Mucosa of descending colon (tissue), 3 donors: ENCODE data around the gene ELL. TPM values are rescaled to one million over a fixed set of nuclear protein-coding genes. Genes with fewer than 3 reads are reported as not detected.

ENCODE experiments used
- ATAC-seq: fragments of 200-7000 bp; cut with Tn5 transposase; one replicate; pipeline ENCODE4 v1.9.1; 2020; ENCODE audit warnings: mild to moderate bottlenecking, moderate library complexity
- DNase-seq, 3 donors: peaks; one replicate each; pipeline ENCODE4 v3.0.0-alpha.2; 2020
- H3K36me3 ChIP-seq: fragments of 200-600 bp; one replicate; pipeline ENCODE4 v1.8.0; 2021; ENCODE audit warnings: low read depth, mild to moderate bottlenecking
- H3K4me1 ChIP-seq: fragments of 200-600 bp; one replicate; pipeline ENCODE4 v1.8.0; 2021; ENCODE audit warnings: low read depth, mild to moderate bottlenecking
- H3K4me3 ChIP-seq: fragments of 200-600 bp; one replicate; pipeline ENCODE4 v1.8.0; 2021; ENCODE audit warnings: mild to moderate bottlenecking
- H3K9me3 ChIP-seq: fragments of 200-600 bp; one replicate; pipeline ENCODE4 v1.8.0; 2021; ENCODE audit warnings: mild to moderate bottlenecking
- CTCF ChIP-seq: fragments of 200-600 bp; IDR thresholded peaks from one replicate; pipeline ENCODE4 v1.8.0; 2022; ENCODE audit warnings: antibody characterized with exemption, mild to moderate bottlenecking
- intact Hi-C, 2 donors: fragments of 100-400 bp; cut with DNase I in 1 of 2; cut with micrococcal nuclease in 1 of 2; formaldehyde crosslinking; loops; one replicate each; pipeline versions ENCODE4 v1.11.0 to v1.11.1; 2022; cut with DNase I, micrococcal nuclease
- total RNA-seq, 3 donors: library from RNA; stranded (reverse); fragmentation: NEBNext Ultra II Directional in 2 of 3; extraction: Animal tissue kit (Norgen Biotek cat#: 25700) in 2 of 3; gene quantifications; one replicate each; pipeline versions ENCODE4 v1.2.1 to v1.2.4, GENCODE V29; 2021 to 2023
- donor health status: DM: no; HTN: no; CAD: no; lungs with moderate emphysema.
- donor health status: DM: no; HTN: no; CAD: no.
- donor health status: DM: no; HTN: yes; CAD: no.

Gene ELL
- total RNA-seq, 3 donors from 2014 or later: 17.8 to 21.6 (median 18.9) TPM

- peaks cover 26% of the 10 kb centered on the region for H3K4me1 ChIP-seq
- no peak for TF ChIP-seq CTCF
- H3K4me3 ChIP-seq: no peak overlapping the region
- peak in 1 of 3 donors; percentile 52 for DNase-seq
- intact Hi-C loops: no loop called here
- H3K36me3 ChIP-seq: no peaks in the 10 kb centered on the region
- H3K9me3 ChIP-seq: no peaks in the 10 kb centered on the region
- no peak for ATAC-seq
Observed at GRCh38 chr19:18434411-18435175, 87.3 kb downstream of the ELL start.

- peaks cover 33% of the 10 kb centered on the region for H3K4me1 ChIP-seq
- intact Hi-C loops: no loop called here
- DNase-seq (peak in 2 of 3 donors; percentile 40 to 64), ATAC-seq (no peak)
- no peak overlapping the region for H3K4me3 ChIP-seq
- H3K36me3 ChIP-seq: no peaks in the 10 kb centered on the region
- TF ChIP-seq CTCF: no peak
- H3K9me3 ChIP-seq: no peaks in the 10 kb centered on the region
Observed at GRCh38 chr19:18433735-18434398, 88.0 kb downstream of the ELL start.

GRCh38 chr19:18433015-18433691, 88.7 kb downstream of the ELL start:
- Histone ChIP-seq H3K9me3 (no peaks in the 10 kb centered on the region), H3K4me1 (peaks cover 34% of the 10 kb centered on the region), H3K36me3 (no peaks in the 10 kb centered on the region), H3K4me3 (no peak overlapping the region)
- intact Hi-C loops: no loop called here
- DNase-seq: peak in 2 of 3 donors; percentile 57 to 80
- no peak for TF ChIP-seq CTCF
- no peak for ATAC-seq

GRCh38 chr19:18432275-18433014, 89.4 kb downstream of the ELL start:
- no peak overlapping the region for H3K4me3 ChIP-seq
- ATAC-seq (no peak), DNase-seq (no peak)
- peaks cover 27% of the 10 kb centered on the region for H3K4me1 ChIP-seq
- no peaks in the 10 kb centered on the region for H3K36me3 ChIP-seq
- no peak for TF ChIP-seq CTCF
- intact Hi-C loops: no loop called here
- H3K9me3 ChIP-seq: no peaks in the 10 kb centered on the region

- no peak for ATAC-seq
- Histone ChIP-seq H3K4me1 (peaks cover 22% of the 10 kb centered on the region), H3K9me3 (no peaks in the 10 kb centered on the region), H3K36me3 (no peaks in the 10 kb centered on the region), H3K4me3 (no peak overlapping the region)
- DNase-seq: peak in 1 of 3 donors; percentile 61
- no peak for TF ChIP-seq CTCF
- intact Hi-C loops: no loop called here
Observed at GRCh38 chr19:18431351-18432197, 90.3 kb downstream of the ELL start.
